Fibroblast of lung (primary cell): Measurements from ENCODE around the gene TCF20.

Source experiments
- EZH2 ChIP-seq: IDR thresholded peaks from 2 replicates; pipeline ENCODE4 v1.5.1; 2012; ENCODE audit warnings: low read length, control low read depth, mild to moderate bottlenecking; ENCODE audit errors: missing control alignments
- TF ChIP-seq, protein P1 (sequence below), 2 donors: IDR thresholded peaks in 1 of 2; conservative IDR thresholded peaks in 1 of 2; 1 replicate in 1 of 2; 2 replicates in 1 of 2; pipeline ENCODE4 v1.5.1; 2011 to 2012; ENCODE audit warnings: low read length in 2 of 2, control low read depth in 1 of 2, inconsistent platforms in 1 of 2, low read depth in 1 of 2, mild to moderate bottlenecking in 1 of 2

DNA sequence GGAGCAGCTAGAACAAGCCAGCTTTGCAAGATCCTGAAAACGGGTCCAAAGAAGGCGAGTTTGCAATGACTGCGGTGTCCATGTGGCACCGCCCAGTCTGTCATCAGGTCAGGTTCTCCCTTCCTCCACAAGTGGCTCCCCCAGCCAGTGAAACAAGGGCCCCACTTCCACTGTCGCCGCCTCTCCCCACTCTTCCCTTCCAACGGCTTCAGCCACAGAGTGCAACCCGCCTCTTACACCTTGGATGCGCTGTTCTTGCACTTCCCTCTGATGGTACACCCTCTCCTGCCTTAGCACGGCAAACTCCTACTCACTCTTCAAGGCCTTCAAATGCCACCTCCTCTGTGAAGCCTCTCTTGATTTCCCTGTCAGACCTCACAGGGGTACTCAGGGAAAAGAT lies 10.8 kb upstream of the TCF20 start:
- TF ChIP-seq, protein P1, sequence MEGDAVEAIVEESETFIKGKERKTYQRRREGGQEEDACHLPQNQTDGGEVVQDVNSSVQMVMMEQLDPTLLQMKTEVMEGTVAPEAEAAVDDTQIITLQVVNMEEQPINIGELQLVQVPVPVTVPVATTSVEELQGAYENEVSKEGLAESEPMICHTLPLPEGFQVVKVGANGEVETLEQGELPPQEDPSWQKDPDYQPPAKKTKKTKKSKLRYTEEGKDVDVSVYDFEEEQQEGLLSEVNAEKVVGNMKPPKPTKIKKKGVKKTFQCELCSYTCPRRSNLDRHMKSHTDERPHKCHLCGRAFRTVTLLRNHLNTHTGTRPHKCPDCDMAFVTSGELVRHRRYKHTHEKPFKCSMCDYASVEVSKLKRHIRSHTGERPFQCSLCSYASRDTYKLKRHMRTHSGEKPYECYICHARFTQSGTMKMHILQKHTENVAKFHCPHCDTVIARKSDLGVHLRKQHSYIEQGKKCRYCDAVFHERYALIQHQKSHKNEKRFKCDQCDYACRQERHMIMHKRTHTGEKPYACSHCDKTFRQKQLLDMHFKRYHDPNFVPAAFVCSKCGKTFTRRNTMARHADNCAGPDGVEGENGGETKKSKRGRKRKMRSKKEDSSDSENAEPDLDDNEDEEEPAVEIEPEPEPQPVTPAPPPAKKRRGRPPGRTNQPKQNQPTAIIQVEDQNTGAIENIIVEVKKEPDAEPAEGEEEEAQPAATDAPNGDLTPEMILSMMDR (conservative IDR thresholded peaks at IDR 0.05 in 1 of 2, IDR thresholded peaks at IDR 0.05 in 1 of 2; ENCODE audit: low read depth in 1 of 2, low read length in 2 of 2): no peak
- no peak for TF ChIP-seq EZH2
